ENCODE data around the gene TSHZ2. TPM values are rescaled to one million over a fixed set of nuclear protein-coding genes. Genes with fewer than 3 reads are reported as not detected.

Gene TSHZ2
- total RNA-seq, 1 experiment from 2014 or later, result 0.07 TPM

DNA sequence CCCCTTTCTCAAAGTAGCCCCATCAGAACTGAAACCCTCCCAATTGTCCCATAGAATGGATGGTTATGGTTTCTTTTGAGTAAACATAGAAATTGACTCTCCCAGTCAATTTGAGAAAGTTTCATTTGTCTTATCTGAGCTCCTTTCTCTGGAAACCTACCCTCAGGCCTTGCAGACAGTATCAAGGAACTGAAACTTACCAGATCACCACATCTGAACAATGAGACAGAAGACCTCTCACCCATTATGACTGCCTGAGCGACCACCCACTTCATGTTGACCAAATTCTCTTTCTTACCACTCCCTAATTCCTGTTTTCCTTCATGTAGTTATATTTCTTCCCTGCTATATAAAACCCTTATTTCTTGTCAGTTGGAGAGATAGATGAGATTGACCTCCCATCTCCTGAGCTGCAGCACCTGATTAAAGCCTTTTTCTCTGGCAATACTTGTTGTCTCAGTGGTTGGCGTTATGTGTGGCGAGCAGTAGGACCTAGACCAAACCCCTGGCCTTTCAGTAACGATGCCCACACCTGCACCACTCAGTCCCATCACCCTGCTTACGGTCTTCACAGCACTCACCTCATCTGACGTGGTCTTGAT lies 482.6 kb downstream of the TSHZ2 start:
- no peak overlapping the region for H3K27ac Mint-ChIP-seq
- Histone ChIP-seq H2AFZ (ENCODE audit: low read length) (no peak overlapping the region), H3K23ac (ENCODE audit: insufficient read length, low read depth, low read length) (no peak overlapping the region), H3K27ac (ENCODE audit: insufficient read length, low read depth, low read length) (no peak overlapping the region), H4K20me1 (ENCODE audit: control insufficient read depth, insufficient read depth, insufficient read length) (no peaks in the 10 kb centered on the region), H3K79me1 (ENCODE audit: insufficient read depth, low read depth, low read length, poor library complexity, severe bottlenecking) (no peaks in the 10 kb centered on the region), H3K27me3 (ENCODE audit: insufficient read depth, low read length) (no peaks in the 10 kb centered on the region), H3K9me3 (ENCODE audit: control insufficient read depth, low read depth, low read length) (peaks cover 6% of the 10 kb centered on the region), H2BK20ac (ENCODE audit: low read depth, low read length, poor library complexity, severe bottlenecking) (no peak overlapping the region), H4K8ac (replicated peaks; ENCODE audit: insufficient read length, low read depth, low read length) (no peak overlapping the region), H3K14ac (ENCODE audit: insufficient read depth, low read length) (no peak overlapping the region), H3K4me2 (ENCODE audit: insufficient read depth, insufficient read length, low read length) (no peak overlapping the region), H3K4ac (ENCODE audit: low read depth, low read length) (no peak overlapping the region), H2AK5ac (ENCODE audit: insufficient read length, low read length) (no peak overlapping the region), H2BK120ac (ENCODE audit: low read depth, low read length, poor library complexity, severe bottlenecking) (no peak overlapping the region), H2BK15ac (ENCODE audit: low read depth, low read length) (no peak overlapping the region), H3K56ac (ENCODE audit: insufficient read length, low read depth, low read length) (no peak overlapping the region), H3T11ph (ENCODE audit: low read length) (no peak overlapping the region), H2BK5ac (ENCODE audit: insufficient read length, low read length) (no peak overlapping the region), H3K23me2 (ENCODE audit: insufficient read length, low read depth, low read length, poor library complexity, severe bottlenecking) (no peaks in the 10 kb centered on the region), H3K79me2 (ENCODE audit: insufficient read depth, low read length) (no peaks in the 10 kb centered on the region), H3K18ac (ENCODE audit: insufficient read length, low read depth, low read length) (no peak overlapping the region), H4K5ac (ENCODE audit: insufficient read length, low read depth, low read length) (no peak overlapping the region), H4K91ac (ENCODE audit: insufficient read length, low read depth, low read length) (no peak overlapping the region), H3K4me1 (ENCODE audit: insufficient read depth, low read length) (no peaks in the 10 kb centered on the region), H2BK12ac (ENCODE audit: insufficient read length, low read depth, low read length) (no peak overlapping the region), H3K9ac (ENCODE audit: extremely low read depth, insufficient read length, low read length) (no peak overlapping the region)
- H3K4me3 Mint-ChIP-seq, result no peak overlapping the region
- no CpG with 5 or more reads among the region's 6 CpGs for WGBS (ENCODE audit: extremely low coverage, insufficient read length, low lambda C conversion rate)
- H3K36me3 Mint-ChIP-seq (ENCODE audit: insufficient read depth in 1 of 3, low read depth in 3 of 3), result peaks cover 8 to 21% (median 14%) of the 10 kb centered on the region in 3 experiments
- no peaks in the 10 kb centered on the region for H3K4me1 Mint-ChIP-seq
- H3K27me3 Mint-ChIP-seq (ENCODE audit: low read depth), result peaks cover 4% of the 10 kb centered on the region
- no peak for DNase-seq
- no peak for TF ChIP-seq CTCF (conservative IDR thresholded peaks at IDR 0.05)
- peaks cover 21 to 23% of the 10 kb centered on the region in 2 experiments for H3K9me3 Mint-ChIP-seq

All from H9 (cell line).